ENCODE data around the gene DSCAM. TPM values are rescaled to one million over a fixed set of nuclear protein-coding genes. Genes with fewer than 3 reads are reported as not detected.

The DSCAM gene
- polyA plus RNA-seq, 3 donors = not detected

- Mint-ChIP-seq H3K4me1 (no peaks in the 10 kb centered on the region), H3K9me3 (peaks cover 0 to 12% (median 6%) of the 10 kb centered on the region in 7 donors), H3K27me3 (ENCODE audit: low read depth in 3 of 3) (peaks cover 0 to 2% (median 0%) of the 10 kb centered on the region in 3 donors), H3K4me3 (no peak overlapping the region), H3K36me3 (no peaks in the 10 kb centered on the region), H3K27ac (no peak overlapping the region)
- H3K36me3 ChIP-seq (replicated peaks in 1 of 2; ENCODE audit: control insufficient read depth in 1 of 2, insufficient read depth in 2 of 2, low read length in 2 of 2) = no peaks in the 10 kb centered on the region
- H3K9me3 ChIP-seq (replicated peaks in 1 of 2; ENCODE audit: control insufficient read depth in 1 of 2, insufficient read depth in 1 of 2, low read length in 2 of 2) = peaks cover 0 to 5% of the 10 kb centered on the region in 2 donors
- H2AFZ ChIP-seq (ENCODE audit: insufficient read depth, low read depth, low read length, poor library complexity, severe bottlenecking) = no peak overlapping the region
- H4K20me1 ChIP-seq (ENCODE audit: insufficient read depth, low read length) = no peaks in the 10 kb centered on the region
- intact Hi-C loops (cut with micrococcal nuclease) = no loop called here
- no peak overlapping the region for H3K27ac ChIP-seq (ENCODE audit: low read depth in 1 of 2, low read length in 2 of 2)
- H3K4me3 ChIP-seq (replicated peaks in 1 of 3; ENCODE audit: low read depth in 2 of 3, low read length in 3 of 3) = no peak overlapping the region
- no peaks in the 10 kb centered on the region for H3K4me1 ChIP-seq (ENCODE audit: control insufficient read depth in 1 of 2, insufficient read depth in 2 of 2, low read length in 2 of 2)
- no peak for DNase-seq
- no peak overlapping the region for H3K4me2 ChIP-seq (replicated peaks; ENCODE audit: extremely low read depth, low read length, poor library complexity, severe bottlenecking)
- H3K27me3 ChIP-seq (ENCODE audit: control insufficient read depth in 2 of 2, insufficient read depth in 2 of 2, low read length in 2 of 2) = no peaks in the 10 kb centered on the region
- H3K79me2 ChIP-seq (ENCODE audit: insufficient read depth, low read length) = no peaks in the 10 kb centered on the region
- no peak for TF ChIP-seq CTCF (IDR thresholded peaks at IDR 0.05)
- no peak overlapping the region for H3K9ac ChIP-seq (ENCODE audit: insufficient read depth, low read length, poor library complexity, severe bottlenecking)
- WGBS (ENCODE audit: insufficient coverage) = 100% methylated on average over 1 of the region's 3 CpGs
Measured at GRCh38 chr21:40733024-40733397, 113.9 kb downstream of the DSCAM start.

- no peak for TF ChIP-seq CTCF (IDR thresholded peaks at IDR 0.05)
- Mint-ChIP-seq H3K27ac (no peak overlapping the region), H3K9me3 (peaks cover 3 to 16% (median 9%) of the 10 kb centered on the region in 7 donors), H3K27me3 (ENCODE audit: low read depth in 3 of 3) (peaks cover 0 to 2% (median 0%) of the 10 kb centered on the region in 3 donors), H3K4me3 (no peak overlapping the region), H3K4me1 (no peaks in the 10 kb centered on the region), H3K36me3 (no peaks in the 10 kb centered on the region)
- no peaks in the 10 kb centered on the region for H3K36me3 ChIP-seq (replicated peaks in 1 of 2; ENCODE audit: control insufficient read depth in 1 of 2, insufficient read depth in 2 of 2, low read length in 2 of 2)
- H3K9ac ChIP-seq (ENCODE audit: insufficient read depth, low read length, poor library complexity, severe bottlenecking) = no peak overlapping the region
- no peak overlapping the region for H2AFZ ChIP-seq (ENCODE audit: insufficient read depth, low read depth, low read length, poor library complexity, severe bottlenecking)
- DNase-seq = no peak
- no peaks in the 10 kb centered on the region for H4K20me1 ChIP-seq (ENCODE audit: insufficient read depth, low read length)
- intact Hi-C loops (cut with micrococcal nuclease) = no loop called here
- H3K4me3 ChIP-seq (replicated peaks in 1 of 3; ENCODE audit: low read depth in 2 of 3, low read length in 3 of 3) = no peak overlapping the region
- H3K27me3 ChIP-seq (ENCODE audit: control insufficient read depth in 2 of 2, insufficient read depth in 2 of 2, low read length in 2 of 2) = no peaks in the 10 kb centered on the region
- no peaks in the 10 kb centered on the region for H3K79me2 ChIP-seq (ENCODE audit: insufficient read depth, low read length)
- peaks cover 4 to 5% of the 10 kb centered on the region in 2 donors for H3K9me3 ChIP-seq (replicated peaks in 1 of 2; ENCODE audit: control insufficient read depth in 1 of 2, insufficient read depth in 1 of 2, low read length in 2 of 2)
- no peaks in the 10 kb centered on the region for H3K4me1 ChIP-seq (ENCODE audit: control insufficient read depth in 1 of 2, insufficient read depth in 2 of 2, low read length in 2 of 2)
- WGBS (ENCODE audit: insufficient coverage) = no CpG with 5 or more reads among the region's 4 CpGs
- H3K27ac ChIP-seq (ENCODE audit: low read depth in 1 of 2, low read length in 2 of 2) = no peak overlapping the region
- no peak overlapping the region for H3K4me2 ChIP-seq (replicated peaks; ENCODE audit: extremely low read depth, low read length, poor library complexity, severe bottlenecking)
Measured at GRCh38 chr21:40732253-40733023, 114.5 kb downstream of the DSCAM start.
